Progenitor cell of endocrine pancreas (in vitro differentiated cells): Measurements from ENCODE around the gene POLR3F. TPM values are rescaled to one million over a fixed set of nuclear protein-coding genes. Genes with fewer than 3 reads are reported as not detected.
"Not testable (repeated sequence)": the region's sequence is repeated elsewhere in the genome, so short reads cannot be mapped to it uniquely, and the experiment has no call there.

Source experiments
- DNase-seq: peaks from one replicate; pipeline ENCODE4 v3.0.0; 2021; ENCODE audit warnings: low spot score; ENCODE audit not compliant: unreplicated experiment
- H3K27ac Mint-ChIP-seq: 2 replicates; pipeline ENCODE4 v1.8.0; 2021; ENCODE audit warnings: mild to moderate bottlenecking, moderate library complexity, mixed read lengths
- H3K27me3 Mint-ChIP-seq: 2 replicates; pipeline ENCODE4 v1.8.0; 2021; ENCODE audit warnings: mixed read lengths
- H3K36me3 Mint-ChIP-seq: 2 replicates; pipeline ENCODE4 v1.8.0; 2022; ENCODE audit warnings: mixed read lengths; ENCODE audit not compliant: insufficient read depth
- H3K4me1 Mint-ChIP-seq: 2 replicates; pipeline ENCODE4 v1.8.0; 2021; ENCODE audit warnings: low read depth, mixed read lengths
- H3K4me3 Mint-ChIP-seq: 2 replicates; pipeline ENCODE4 v1.8.0; 2021; ENCODE audit warnings: low read depth, mild to moderate bottlenecking, moderate library complexity, mixed read lengths
- H3K9me3 Mint-ChIP-seq: 2 replicates; pipeline ENCODE4 v1.8.0; 2021; ENCODE audit warnings: low read depth, mixed read lengths
- total RNA-seq: library from RNA; stranded (reverse); gene quantifications from 2 replicates; pipeline ENCODE4 v1.2.1, GENCODE V29; 2021
- TF ChIP-seq, protein P1 (sequence below): fragments of 200-600 bp; sonication (generic); IDR thresholded peaks from one replicate; pipeline ENCODE4 v1.5.0; 2021; ENCODE audit warnings: antibody characterized with exemption, mild to moderate bottlenecking; ENCODE audit not compliant: unreplicated experiment

Gene POLR3F
- total RNA-seq, 1 donor from 2014 or later, result 14.3 TPM

- no peaks in the 10 kb centered on the region for H3K9me3 Mint-ChIP-seq
- H3K27ac Mint-ChIP-seq, result no peak overlapping the region
- DNase-seq, result no peak
- H3K4me1 Mint-ChIP-seq, result peaks cover 3% of the 10 kb centered on the region
- TF ChIP-seq, protein P1, sequence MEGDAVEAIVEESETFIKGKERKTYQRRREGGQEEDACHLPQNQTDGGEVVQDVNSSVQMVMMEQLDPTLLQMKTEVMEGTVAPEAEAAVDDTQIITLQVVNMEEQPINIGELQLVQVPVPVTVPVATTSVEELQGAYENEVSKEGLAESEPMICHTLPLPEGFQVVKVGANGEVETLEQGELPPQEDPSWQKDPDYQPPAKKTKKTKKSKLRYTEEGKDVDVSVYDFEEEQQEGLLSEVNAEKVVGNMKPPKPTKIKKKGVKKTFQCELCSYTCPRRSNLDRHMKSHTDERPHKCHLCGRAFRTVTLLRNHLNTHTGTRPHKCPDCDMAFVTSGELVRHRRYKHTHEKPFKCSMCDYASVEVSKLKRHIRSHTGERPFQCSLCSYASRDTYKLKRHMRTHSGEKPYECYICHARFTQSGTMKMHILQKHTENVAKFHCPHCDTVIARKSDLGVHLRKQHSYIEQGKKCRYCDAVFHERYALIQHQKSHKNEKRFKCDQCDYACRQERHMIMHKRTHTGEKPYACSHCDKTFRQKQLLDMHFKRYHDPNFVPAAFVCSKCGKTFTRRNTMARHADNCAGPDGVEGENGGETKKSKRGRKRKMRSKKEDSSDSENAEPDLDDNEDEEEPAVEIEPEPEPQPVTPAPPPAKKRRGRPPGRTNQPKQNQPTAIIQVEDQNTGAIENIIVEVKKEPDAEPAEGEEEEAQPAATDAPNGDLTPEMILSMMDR, result no peak
- peaks cover 8% of the 10 kb centered on the region for H3K36me3 Mint-ChIP-seq
- no peak overlapping the region for H3K4me3 Mint-ChIP-seq
- H3K27me3 Mint-ChIP-seq, result no peaks in the 10 kb centered on the region
Observed at GRCh38 chr20:18481596-18481995, 14.4 kb downstream of the POLR3F start.

DNA sequence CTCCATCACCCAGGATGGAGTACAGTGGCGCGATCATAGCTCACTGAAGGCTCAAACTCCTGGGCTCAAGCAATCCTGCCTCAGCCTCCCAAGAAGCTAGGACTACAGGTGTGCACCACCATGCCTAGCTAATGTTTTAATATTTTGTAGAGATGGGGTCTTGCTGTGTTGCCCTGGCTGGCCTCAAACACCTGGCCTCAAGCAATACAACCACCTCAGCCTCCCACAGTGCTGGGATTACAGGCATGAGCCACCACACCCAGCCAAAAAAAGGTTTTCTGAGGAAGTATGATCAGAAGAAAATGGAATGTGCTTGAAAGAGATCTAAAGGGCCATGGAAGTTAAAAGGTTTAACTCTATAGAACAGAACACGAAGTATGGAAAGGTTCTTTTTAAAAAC, 21.1 kb downstream of the POLR3F start:
- Mint-ChIP-seq H3K9me3 (no peaks in the 10 kb centered on the region), H3K36me3 (peaks cover 11% of the 10 kb centered on the region), H3K4me3 (no peak overlapping the region), H3K4me1 (no peaks in the 10 kb centered on the region), H3K27me3 (no peaks in the 10 kb centered on the region), H3K27ac (no peak overlapping the region)
- TF ChIP-seq, protein P1, result no peak
- DNase-seq, result no peak

DNA sequence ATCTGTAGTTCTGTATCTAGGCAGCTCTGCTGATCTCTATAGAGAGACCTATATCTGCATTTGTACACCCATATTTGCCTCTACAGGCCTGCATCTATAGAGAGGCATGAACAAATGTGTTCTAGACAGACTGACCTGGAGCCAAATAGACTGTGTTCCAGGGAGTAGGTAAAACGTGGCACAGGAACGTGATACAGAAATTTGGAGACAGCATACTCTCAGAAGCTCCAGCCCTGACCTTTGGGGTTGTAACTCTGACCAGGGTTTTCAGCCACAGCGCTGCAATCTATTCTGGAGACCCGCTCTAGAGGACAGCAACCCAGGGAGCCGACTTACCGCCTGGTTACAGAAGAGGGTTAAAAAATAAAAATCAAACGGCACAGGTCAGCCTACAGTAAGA, 28.9 kb downstream of the POLR3F start:
- peak overlapping the region; percentile 99 for H3K4me3 Mint-ChIP-seq
- peaks cover 5% of the 10 kb centered on the region for H3K36me3 Mint-ChIP-seq
- H3K9me3 Mint-ChIP-seq, result no peaks in the 10 kb centered on the region
- no peak for DNase-seq
- TF ChIP-seq, protein P1, result no peak
- no peaks in the 10 kb centered on the region for H3K27me3 Mint-ChIP-seq
- H3K4me1 Mint-ChIP-seq, result peaks cover 8% of the 10 kb centered on the region
- peak overlapping the region; percentile 85 for H3K27ac Mint-ChIP-seq

DNA sequence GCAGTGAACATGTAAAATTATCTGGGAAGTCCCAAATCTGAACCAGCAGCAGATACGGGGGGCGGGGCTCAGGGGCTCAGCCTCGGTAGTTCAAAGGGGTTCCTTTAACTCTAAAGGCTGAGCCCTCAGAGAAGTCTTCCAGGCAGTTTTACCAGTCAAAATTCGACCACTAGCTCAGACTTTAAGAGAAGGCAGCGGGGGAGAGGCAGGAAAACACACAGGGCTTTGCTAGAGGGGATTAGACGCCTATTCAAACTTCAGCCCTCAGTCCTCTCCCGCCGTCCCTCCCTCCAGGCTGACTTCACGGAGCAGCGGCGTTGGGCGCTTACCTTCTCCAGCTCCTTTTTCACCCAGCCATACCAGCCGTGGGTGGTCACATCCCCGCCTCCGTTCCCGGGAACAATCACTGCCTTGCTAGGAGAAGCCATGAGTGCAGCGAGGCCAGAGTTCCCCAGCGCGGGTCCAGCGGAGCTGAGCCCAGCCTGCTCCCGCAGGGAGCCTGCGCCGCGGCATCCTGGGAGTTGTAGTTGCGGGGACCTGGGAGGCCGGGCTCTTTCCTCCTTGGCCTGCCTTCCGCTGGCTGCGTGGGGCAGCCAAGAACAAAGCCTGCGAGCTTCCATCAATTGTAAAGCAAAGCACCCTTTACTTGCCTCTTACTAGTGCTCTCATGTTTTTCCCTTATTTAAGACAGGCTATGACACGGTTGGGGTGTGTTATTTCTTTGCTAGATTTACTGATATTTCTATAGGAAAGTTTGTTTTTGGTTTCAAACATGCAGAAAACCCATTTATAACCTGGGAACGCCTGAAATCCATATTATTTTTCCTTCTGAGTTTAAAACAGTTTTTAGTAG, 29.8 kb downstream of the POLR3F start, which contains the start of gene RBBP9:
Gene RBBP9, minus strand, starts transcription at position 486 of the 853 bp plus-strand sequence. Its CDS starts 58 bp downstream, at position 428.
- DNase-seq, result peak; percentile 77
- Mint-ChIP-seq H3K27ac (peak within 1 kb of the TSS; percentile 96), H3K36me3 (peaks cover 5% of the 10 kb centered on the region), H3K9me3 (no peaks in the 10 kb centered on the region), H3K4me3 (peak within 1 kb of the TSS; percentile 99), H3K4me1 (peaks cover 8% of the 10 kb centered on the region), H3K27me3 (no peaks in the 10 kb centered on the region)
- TF ChIP-seq, protein P1, result no peak

DNA sequence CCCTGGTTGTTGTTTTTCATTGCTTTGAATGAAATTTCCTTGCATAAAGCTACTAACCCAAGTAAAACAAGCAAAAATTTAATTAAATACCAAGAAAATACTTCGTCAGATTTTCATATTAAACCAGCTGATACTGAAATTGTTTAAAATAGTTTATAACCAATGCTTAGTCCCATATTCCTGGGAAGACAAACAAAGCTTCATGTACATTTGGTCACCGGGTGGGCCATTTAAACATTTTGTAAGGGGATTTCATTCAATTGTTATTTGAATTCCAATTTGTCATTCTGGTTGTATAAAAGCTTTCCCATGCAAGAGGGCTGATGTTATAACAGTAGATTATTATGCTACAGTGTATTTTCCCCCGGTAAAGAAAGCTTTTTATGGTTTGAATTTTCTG, 30.4 kb downstream of the POLR3F start:
- no peak for DNase-seq
- Mint-ChIP-seq H3K27me3 (peaks cover 3% of the 10 kb centered on the region), H3K36me3 (peaks cover 5% of the 10 kb centered on the region), H3K4me1 (peaks cover 8% of the 10 kb centered on the region), H3K4me3 (peak overlapping the region; percentile 99), H3K27ac (peak overlapping the region; percentile 96), H3K9me3 (no peaks in the 10 kb centered on the region)
- TF ChIP-seq, protein P1, result no peak

GRCh38 chr20:18501672-18502071, 34.5 kb downstream of the POLR3F start:
- H3K36me3 Mint-ChIP-seq, DNase-seq, H3K4me1 Mint-ChIP-seq, H3K27ac Mint-ChIP-seq, H3K27me3 Mint-ChIP-seq, H3K9me3 Mint-ChIP-seq, H3K4me3 Mint-ChIP-seq: not testable (repeated sequence)
